Measurements from ENCODE around the gene PNPLA2.

- TF ChIP-seq CTCF (IDR thresholded peaks at IDR 0.05; ENCODE audit: low read length) (no peak), EZH2 (IDR thresholded peaks at IDR 0.05; ENCODE audit: borderline replicate concordance, low read length) (no peak)
Observed at GRCh38 chr11:866481-866880, 47.8 kb downstream of the PNPLA2 start.
